ENCODE measurements around the gene TMEM229A.

The TMEM229A gene

GRCh38 chr7:124072603-124073309, 39.9 kb upstream of the TMEM229A start:
- no peak overlapping the region for H3K4me3 ChIP-seq (ENCODE audit: low read depth, low read length)
- TF ChIP-seq MAX (IDR thresholded peaks at IDR 0.05; ENCODE audit: low read depth, low read length) (no peak), POLR2A (IDR thresholded peaks at IDR 0.05; ENCODE audit: extremely low read depth, insufficient read length) (no peak), CTCF (IDR thresholded peaks at IDR 0.05; ENCODE audit: low read depth, low read length) (no peak), MYC (IDR thresholded peaks at IDR 0.05; ENCODE audit: low read depth, low read length) (no peak)
- peak; percentile 5 for DNase-seq (ENCODE audit: low read depth)

- TF ChIP-seq MYC (IDR thresholded peaks at IDR 0.05; ENCODE audit: low read depth, low read length) (no peak), CTCF (IDR thresholded peaks at IDR 0.05; ENCODE audit: low read depth, low read length) (no peak), MAX (IDR thresholded peaks at IDR 0.05; ENCODE audit: low read depth, low read length) (no peak), POLR2A (IDR thresholded peaks at IDR 0.05; ENCODE audit: extremely low read depth, insufficient read length) (no peak)
- DNase-seq (ENCODE audit: low read depth) = no peak
- no peak overlapping the region for H3K4me3 ChIP-seq (ENCODE audit: low read depth, low read length)
Observed at GRCh38 chr7:124071843-124072242, 39.0 kb upstream of the TMEM229A start.

GRCh38 chr7:124062171-124062570, 29.3 kb upstream of the TMEM229A start:
- no peak for DNase-seq (ENCODE audit: low read depth)
- TF ChIP-seq POLR2A (IDR thresholded peaks at IDR 0.05; ENCODE audit: extremely low read depth, insufficient read length) (no peak), MAX (IDR thresholded peaks at IDR 0.05; ENCODE audit: low read depth, low read length) (no peak), MYC (IDR thresholded peaks at IDR 0.05; ENCODE audit: low read depth, low read length) (no peak), CTCF (IDR thresholded peaks at IDR 0.05; ENCODE audit: low read depth, low read length) (no peak)
- H3K4me3 ChIP-seq (ENCODE audit: low read depth, low read length) = no peak overlapping the region

- no peak for TF ChIP-seq POLR2A (IDR thresholded peaks at IDR 0.05; ENCODE audit: extremely low read depth, insufficient read length)
- TF ChIP-seq MAX (IDR thresholded peaks at IDR 0.05; ENCODE audit: low read depth, low read length) = no peak
- no peak for TF ChIP-seq MYC (IDR thresholded peaks at IDR 0.05; ENCODE audit: low read depth, low read length)
- TF ChIP-seq CTCF (IDR thresholded peaks at IDR 0.05; ENCODE audit: low read depth, low read length) = no peak
- H3K4me3 ChIP-seq (ENCODE audit: low read depth, low read length) = no peak overlapping the region
- DNase-seq (ENCODE audit: low read depth) = no peak
Observed at GRCh38 chr7:124060528-124060927, 27.7 kb upstream of the TMEM229A start.

- TF ChIP-seq POLR2A (IDR thresholded peaks at IDR 0.05; ENCODE audit: extremely low read depth, insufficient read length) = no peak
- no peak for TF ChIP-seq CTCF (IDR thresholded peaks at IDR 0.05; ENCODE audit: low read depth, low read length)
- TF ChIP-seq MAX (IDR thresholded peaks at IDR 0.05; ENCODE audit: low read depth, low read length) = no peak
- TF ChIP-seq MYC (IDR thresholded peaks at IDR 0.05; ENCODE audit: low read depth, low read length) = no peak
- H3K4me3 ChIP-seq (ENCODE audit: low read depth, low read length) = no peak overlapping the region
- no peak for DNase-seq (ENCODE audit: low read depth)
Observed at GRCh38 chr7:124059375-124059774, 26.5 kb upstream of the TMEM229A start.

Data from NB4 (cell line).